HG03066 (cell line): Measurements from ENCODE around the gene BZW1.

Experiments
- ATAC-seq: cut with Tn5 transposase; IDR thresholded peaks from one replicate; pipeline ENCODE4 v1.9.1; 2021; ENCODE audit warnings: low read depth; ENCODE audit not compliant: unreplicated experiment

Gene BZW1

DNA sequence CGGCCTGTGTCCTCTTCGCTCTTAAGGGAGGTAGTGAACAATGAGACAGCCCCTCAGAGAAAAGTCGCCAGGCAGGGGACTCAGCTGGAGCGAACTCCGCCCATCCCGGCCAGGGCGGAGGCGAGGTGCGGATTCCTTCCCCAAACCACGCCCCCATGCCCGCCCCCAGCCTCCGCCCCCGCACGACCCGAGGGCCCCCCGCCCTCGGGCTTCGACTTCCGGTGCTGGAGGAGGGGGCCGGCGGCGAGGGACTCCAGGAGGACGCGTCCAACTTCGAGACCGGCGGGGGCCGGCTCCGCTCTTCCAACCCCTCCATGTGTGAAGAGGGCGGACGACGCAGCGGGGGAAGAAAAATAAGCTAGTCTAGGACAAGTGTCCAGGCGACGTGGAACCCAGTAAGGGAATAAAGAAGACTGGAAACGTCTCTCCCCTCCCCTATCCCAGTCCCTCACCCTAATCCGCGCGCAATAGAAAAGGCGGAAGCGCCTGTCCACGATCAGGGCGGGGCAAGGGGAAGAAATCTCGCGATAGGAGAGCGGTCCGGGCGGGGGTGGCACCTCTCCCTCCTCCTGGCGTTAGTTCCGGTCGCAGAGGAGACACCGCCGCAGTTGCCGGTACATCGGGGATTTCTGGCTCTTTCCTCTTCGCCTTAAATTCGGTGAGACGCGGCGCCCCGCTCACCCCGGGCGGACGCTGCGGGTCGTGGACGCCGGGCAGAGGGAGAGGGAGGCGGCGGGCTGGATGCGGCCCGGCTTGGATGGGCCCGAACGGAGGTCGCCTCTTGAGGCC is at the start of gene BZW1:
Gene BZW1 (plus strand): TSS at position 578 of the 789 bp plus-strand sequence. CDS start 1,308 bp downstream, outside the sequence.
- ATAC-seq: peak; percentile 77

DNA sequence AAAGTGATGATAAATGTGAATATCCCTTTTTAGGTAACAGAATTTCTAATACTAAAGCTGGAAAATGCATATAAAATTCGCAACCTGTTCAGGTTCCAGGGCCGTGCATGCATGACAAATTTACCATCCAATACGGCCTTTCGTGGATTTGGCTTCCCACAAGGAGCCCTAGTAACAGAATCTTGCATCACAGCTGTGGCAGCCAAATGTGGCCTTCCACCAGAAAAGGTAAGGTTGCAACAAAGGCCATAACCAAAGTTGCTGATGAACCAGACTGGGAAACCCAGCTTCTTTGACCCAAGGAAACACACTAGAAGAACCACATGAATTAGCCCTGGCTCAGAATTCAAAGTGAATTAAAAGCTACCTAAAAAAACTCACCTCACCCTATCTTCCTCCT is 49.6 kb upstream of the BZW1 start:
- ATAC-seq: no peak

GRCh38 chr2:200763422-200763821 is 48.3 kb upstream of the BZW1 start:
- ATAC-seq: no peak

- no peak for ATAC-seq
Observed at GRCh38 chr2:200765139-200765951, 46.4 kb upstream of the BZW1 start.

- no peak for ATAC-seq
Observed at GRCh38 chr2:200765995-200766660, 45.6 kb upstream of the BZW1 start.

DNA sequence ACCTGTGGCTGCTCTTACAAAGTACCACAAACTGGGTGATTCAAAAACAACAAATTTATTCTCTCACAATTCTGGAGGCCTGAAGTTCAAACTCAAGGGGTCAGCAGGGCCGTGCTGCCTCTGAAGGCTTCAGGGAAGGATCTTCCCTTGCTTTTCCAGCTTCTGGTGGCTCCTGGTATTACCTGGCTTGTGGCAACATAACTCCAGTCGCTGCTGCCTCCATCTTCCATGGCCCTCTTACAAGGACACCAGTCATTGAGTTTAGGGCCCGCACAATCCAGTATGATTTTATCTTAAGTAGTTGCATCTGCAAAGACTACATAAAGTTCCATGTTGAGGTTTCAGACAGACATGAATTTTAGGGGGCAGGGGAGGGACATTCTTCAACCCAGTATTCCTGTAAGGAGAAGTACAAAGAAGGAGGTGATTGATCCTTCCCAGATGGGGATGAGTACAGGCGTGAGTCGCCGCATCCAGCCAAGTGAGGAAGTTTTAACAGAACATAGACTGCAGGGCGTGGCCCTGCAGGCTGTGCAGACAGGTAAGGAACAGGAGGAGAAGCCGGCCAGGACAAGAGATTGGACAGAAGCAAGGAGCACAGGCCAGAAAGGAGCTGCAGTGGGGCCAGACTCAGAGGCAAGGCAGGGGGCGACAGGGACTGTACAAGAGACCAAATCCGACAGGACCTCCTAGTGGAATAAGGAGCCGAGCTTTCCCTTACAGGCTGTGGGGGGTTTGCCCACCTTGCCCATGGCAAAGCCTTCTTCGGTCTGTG is 44.4 kb upstream of the BZW1 start:
- ATAC-seq: no peak

DNA sequence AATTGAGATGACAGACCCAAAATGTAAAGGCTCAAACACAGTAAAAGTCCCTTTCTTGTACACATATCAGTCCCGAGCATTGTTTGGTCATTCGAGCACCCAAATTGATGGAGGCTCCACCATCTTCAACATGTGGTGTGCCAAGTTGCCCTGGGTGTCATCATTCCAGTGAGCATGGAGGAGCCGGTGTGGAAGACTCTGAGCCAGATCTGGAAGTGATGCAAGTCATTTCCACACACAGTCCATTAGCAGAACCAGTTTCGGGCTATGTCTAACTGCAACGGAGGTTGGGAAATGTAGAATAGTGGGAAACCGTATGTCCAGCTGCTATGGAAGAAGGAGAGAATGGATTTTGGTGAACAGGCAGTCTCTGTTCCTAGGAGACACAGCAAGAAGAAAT is 40.9 kb upstream of the BZW1 start:
- ATAC-seq: no peak

DNA sequence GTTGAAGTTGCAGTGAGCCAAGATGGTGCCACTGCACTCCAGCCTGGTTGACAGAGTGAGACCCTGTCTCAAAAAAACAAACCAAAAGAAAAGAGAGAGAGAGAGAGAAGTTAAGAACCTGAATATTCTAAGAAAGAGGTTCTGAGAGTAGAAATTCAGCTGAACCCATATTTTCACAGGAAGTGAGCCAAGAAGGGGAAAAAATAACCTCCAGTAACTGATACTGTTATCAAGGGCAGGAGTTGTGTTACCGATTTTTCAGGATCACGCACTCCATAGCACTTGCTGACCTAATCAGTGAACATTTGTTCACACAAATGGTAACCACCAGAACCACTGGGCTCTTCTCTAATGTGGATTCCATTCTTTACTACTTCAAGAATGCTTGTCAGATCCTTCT is 39.1 kb upstream of the BZW1 start:
- ATAC-seq: no peak

GRCh38 chr2:200773083-200773482 is 38.6 kb upstream of the BZW1 start:
- no peak for ATAC-seq

GRCh38 chr2:200774920-200775319 is 36.8 kb upstream of the BZW1 start:
- ATAC-seq: no peak

DNA sequence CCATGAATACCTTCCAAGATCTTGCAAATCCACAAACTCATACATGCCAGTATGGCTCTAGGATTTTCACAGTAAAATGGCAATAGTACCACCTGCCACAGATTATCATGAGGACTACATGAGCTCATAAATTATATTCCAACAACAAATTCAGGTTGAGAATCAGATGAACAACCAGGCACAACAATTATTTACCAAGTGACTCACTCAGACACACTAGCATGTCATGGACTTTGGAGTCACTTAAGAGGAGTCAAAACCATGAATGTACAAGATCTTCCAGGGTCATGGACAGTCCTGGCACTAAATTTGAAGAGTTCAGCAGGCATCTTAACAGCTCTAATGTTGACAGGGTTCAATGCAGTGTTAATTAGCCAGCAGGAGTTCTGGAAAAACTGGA is 34.4 kb upstream of the BZW1 start:
- no peak for ATAC-seq

- no peak for ATAC-seq
Observed at GRCh38 chr2:200778038-200778437, 33.7 kb upstream of the BZW1 start.

- no peak for ATAC-seq
Observed at GRCh38 chr2:200779214-200779613, 32.5 kb upstream of the BZW1 start.

DNA sequence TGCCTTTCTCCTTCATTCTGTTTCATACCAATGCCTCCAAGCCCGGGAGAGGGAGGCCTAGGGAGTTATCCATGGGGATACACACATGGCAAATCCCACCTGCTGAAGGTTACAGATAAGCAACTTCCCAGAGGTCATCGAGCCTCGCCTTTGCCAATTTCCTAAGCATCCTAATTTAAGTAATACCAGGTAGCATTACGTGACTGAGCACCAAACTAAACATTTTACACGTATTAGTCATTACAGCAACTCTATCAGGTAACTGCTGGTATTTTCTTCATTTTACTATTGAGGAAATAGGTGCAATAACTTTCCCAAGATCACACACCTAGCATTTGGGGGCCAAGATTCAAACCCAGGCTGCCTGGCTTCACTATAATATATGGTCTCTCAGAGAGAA is 30.1 kb upstream of the BZW1 start:
- no peak for ATAC-seq

DNA sequence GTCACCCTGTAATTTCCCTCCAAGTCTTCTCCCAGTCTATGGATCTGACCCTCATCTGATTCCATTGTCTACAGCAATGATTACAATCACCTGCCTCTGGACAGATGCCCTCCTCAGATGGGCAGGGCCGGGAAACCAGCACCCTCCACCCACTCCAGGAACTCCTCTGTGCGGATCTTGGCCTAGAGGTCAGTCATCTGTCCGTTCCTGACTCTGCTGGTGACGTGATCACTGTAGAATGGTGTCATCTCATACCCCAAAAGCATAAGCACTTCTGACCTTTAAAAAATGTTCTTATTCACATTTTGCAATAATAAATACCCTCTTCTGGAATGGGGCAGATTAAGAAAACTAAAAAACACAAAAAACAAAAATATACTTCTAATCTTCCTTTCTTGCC is 29.5 kb upstream of the BZW1 start:
- no peak for ATAC-seq

GRCh38 chr2:200784215-200784614 is 27.5 kb upstream of the BZW1 start:
- no peak for ATAC-seq

DNA sequence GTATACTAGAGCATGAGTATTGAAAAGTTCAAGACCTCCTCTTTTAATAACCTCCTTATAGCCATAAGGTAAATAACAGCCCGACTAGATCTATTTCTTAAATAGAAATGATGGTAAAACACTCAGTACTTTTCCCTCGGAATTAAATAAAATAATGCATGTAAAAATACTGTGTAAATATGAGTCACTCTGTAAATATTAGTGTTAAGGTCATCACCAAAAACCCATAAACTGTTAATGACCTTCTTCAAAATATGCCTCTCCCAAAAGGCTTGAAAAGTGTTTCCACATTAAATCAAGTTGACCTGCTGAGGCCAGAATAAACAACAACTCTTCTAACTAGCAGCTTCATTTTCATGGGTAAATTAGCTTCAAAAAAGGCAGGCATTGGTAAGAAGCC is 25.3 kb upstream of the BZW1 start:
- no peak for ATAC-seq

DNA sequence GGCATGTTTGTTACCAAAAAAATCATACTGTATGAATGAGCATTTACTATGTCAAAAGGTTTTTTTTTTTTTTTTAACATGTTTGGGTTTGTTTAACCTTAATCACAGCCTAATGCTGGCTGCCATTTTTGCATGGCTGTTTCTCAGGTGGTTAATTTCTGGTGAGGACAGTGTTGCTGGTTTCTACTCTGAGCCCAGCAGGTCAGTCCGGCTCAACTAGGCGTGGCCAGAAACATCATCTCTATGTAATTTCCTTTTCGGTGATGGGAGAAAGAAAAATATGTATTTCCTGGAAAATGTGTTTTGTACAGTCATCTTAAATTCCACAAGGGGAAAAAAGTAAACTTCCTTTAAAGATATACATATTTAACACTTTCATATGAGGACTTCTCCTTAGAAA is 24.9 kb upstream of the BZW1 start:
- ATAC-seq: no peak

- ATAC-seq: no peak
Observed at GRCh38 chr2:200787351-200788120, 24.2 kb upstream of the BZW1 start.
